NT2/D1 (cell line): ENCODE results near the gene RAP1A.

Source experiments
- DNase-seq: peaks from one replicate; pipeline ENCODE4 v3.0.0-alpha.2; 2011; ENCODE audit warnings: low read depth, low spot score
- H3K27me3 ChIP-seq: 2 replicates; pipeline ENCODE4 v1.6.0; 2011; ENCODE audit warnings: mild to moderate bottlenecking; ENCODE audit not compliant: insufficient read length, insufficient read depth
- H3K36me3 ChIP-seq: 2 replicates; pipeline ENCODE4 v1.6.1; 2011; ENCODE audit warnings: mild to moderate bottlenecking, low read length, mixed read lengths; ENCODE audit not compliant: insufficient read depth, insufficient read length
- H3K4me1 ChIP-seq: 2 replicates; pipeline ENCODE4 v1.5.1; 2011; ENCODE audit not compliant: insufficient read depth, insufficient read length
- H3K4me3 ChIP-seq: 2 replicates; pipeline ENCODE4 v1.5.1; 2011; ENCODE audit warnings: low read depth; ENCODE audit not compliant: insufficient read length
- H3K9ac ChIP-seq: 2 replicates; pipeline ENCODE4 v1.6.0; 2011; ENCODE audit warnings: low read depth; ENCODE audit not compliant: insufficient read length
- H3K9me3 ChIP-seq: 2 replicates; pipeline ENCODE4 v1.5.1; 2011; ENCODE audit warnings: mild to moderate bottlenecking, low read length; ENCODE audit not compliant: insufficient read depth
- SUZ12 ChIP-seq: IDR thresholded peaks from 2 replicates; pipeline ENCODE4 v1.6.1; 2011; ENCODE audit not compliant: insufficient read length, insufficient read depth; ENCODE audit errors: extremely low read depth
- YY1 ChIP-seq: IDR thresholded peaks from 2 replicates; pipeline ENCODE4 v1.6.1; 2011; ENCODE audit not compliant: insufficient read length, insufficient read depth
- ZNF274 ChIP-seq: IDR thresholded peaks from 2 replicates; pipeline ENCODE4 v1.6.1; 2011; ENCODE audit warnings: mild to moderate bottlenecking, low read depth, low read length

Gene RAP1A

GRCh38 chr1:111633736-111634247 lies 14.2 kb downstream of the RAP1A start:
- Histone ChIP-seq H3K27me3 (no peaks in the 10 kb centered on the region), H3K9me3 (no peaks in the 10 kb centered on the region), H3K4me3 (no peak overlapping the region), H3K9ac (no peak overlapping the region), H3K36me3 (no peaks in the 10 kb centered on the region), H3K4me1 (no peaks in the 10 kb centered on the region)
- TF ChIP-seq ZNF274 (no peak), YY1 (no peak), SUZ12 (no peak)
- DNase-seq = no peak

DNA sequence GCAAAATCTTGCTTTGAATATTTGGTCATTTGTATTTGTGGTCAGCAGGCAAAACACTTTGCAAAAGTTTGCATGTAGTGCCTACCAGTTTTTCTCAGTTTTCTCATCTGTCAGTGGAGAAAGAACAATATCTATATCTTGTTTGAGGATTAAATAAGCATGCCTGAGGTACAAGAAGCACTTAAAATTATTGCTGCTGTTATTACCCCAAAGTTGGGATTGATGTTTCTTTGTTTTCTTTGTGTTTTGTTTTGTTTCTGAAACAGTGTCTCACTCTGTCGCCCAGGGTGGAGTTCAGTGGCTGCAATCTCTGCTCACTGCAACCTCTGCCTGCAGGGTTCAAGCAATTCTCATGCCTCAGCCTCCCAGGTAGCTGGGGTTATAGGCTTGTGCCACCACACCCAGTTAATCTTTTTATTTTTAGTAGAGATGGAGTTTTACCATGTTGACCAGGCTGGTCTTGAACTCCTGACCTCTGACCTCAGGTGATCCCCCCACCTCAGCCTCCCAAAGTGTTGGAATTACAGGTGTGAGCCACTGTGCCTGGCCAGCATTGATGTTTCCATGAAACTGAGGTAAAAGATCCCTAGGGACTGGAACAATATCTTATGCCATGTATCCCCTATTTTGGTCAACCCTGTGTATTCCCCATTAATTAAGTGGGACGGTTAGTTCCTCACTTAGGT lies 15.9 kb downstream of the RAP1A start:
- no peaks in the 10 kb centered on the region for H3K4me1 ChIP-seq
- DNase-seq = no peak

DNA sequence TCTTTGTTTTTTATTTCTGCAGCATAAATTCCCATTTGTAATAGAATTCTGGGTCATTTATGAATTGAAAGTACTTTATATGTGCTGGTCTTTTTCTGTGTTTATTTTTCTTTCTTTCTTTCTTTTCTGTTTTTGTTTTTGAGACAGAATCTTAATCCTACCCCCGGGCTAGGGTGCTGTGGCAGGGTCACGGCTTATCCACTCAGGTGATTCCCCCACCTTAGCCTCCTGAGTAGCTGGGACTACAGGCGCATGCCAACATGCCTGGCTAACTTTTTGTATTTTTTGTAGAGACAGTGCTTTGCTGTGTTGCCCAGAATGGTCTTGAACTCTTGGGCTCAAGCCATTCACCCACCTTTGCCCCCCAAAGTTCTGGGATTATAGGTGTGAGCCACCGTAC lies 18.7 kb downstream of the RAP1A start:
- no peaks in the 10 kb centered on the region for H3K27me3 ChIP-seq
- no peaks in the 10 kb centered on the region for H3K9me3 ChIP-seq
- H3K4me1 ChIP-seq = no peaks in the 10 kb centered on the region
- TF ChIP-seq SUZ12 (no peak), ZNF274 (no peak), YY1 (no peak)
- H3K9ac ChIP-seq = no peak overlapping the region
- no peak overlapping the region for H3K4me3 ChIP-seq
- H3K36me3 ChIP-seq = no peaks in the 10 kb centered on the region
- no peak for DNase-seq

More for the DNA sequence above, 15.9 kb downstream of the RAP1A start:
- H3K4me3 ChIP-seq = no peak overlapping the region
- no peak for TF ChIP-seq YY1
- TF ChIP-seq ZNF274 = no peak
- no peak for TF ChIP-seq SUZ12
- H3K36me3 ChIP-seq = no peaks in the 10 kb centered on the region
- H3K9ac ChIP-seq = no peak overlapping the region
- no peaks in the 10 kb centered on the region for H3K27me3 ChIP-seq
- no peaks in the 10 kb centered on the region for H3K9me3 ChIP-seq

- Histone ChIP-seq H3K9ac (no peak overlapping the region), H3K4me1 (no peaks in the 10 kb centered on the region), H3K4me3 (no peak overlapping the region), H3K9me3 (no peaks in the 10 kb centered on the region), H3K27me3 (no peaks in the 10 kb centered on the region), H3K36me3 (peaks cover 4% of the 10 kb centered on the region)
- TF ChIP-seq YY1 = no peak
- TF ChIP-seq ZNF274 = no peak
- TF ChIP-seq SUZ12 = no peak
- DNase-seq = no peak
Measured at GRCh38 chr1:111639602-111640198, 20.1 kb downstream of the RAP1A start.

GRCh38 chr1:111643097-111643496 lies 23.5 kb downstream of the RAP1A start:
- H3K9ac ChIP-seq = no peak overlapping the region
- no peaks in the 10 kb centered on the region for H3K9me3 ChIP-seq
- H3K36me3 ChIP-seq = peaks cover 5% of the 10 kb centered on the region
- TF ChIP-seq YY1 (no peak), ZNF274 (no peak), SUZ12 (no peak)
- H3K27me3 ChIP-seq = no peaks in the 10 kb centered on the region
- no peak for DNase-seq
- no peak overlapping the region for H3K4me3 ChIP-seq
- no peaks in the 10 kb centered on the region for H3K4me1 ChIP-seq

GRCh38 chr1:111643696-111644095 lies 24.1 kb downstream of the RAP1A start:
- H3K27me3 ChIP-seq = no peaks in the 10 kb centered on the region
- TF ChIP-seq SUZ12 (no peak), ZNF274 (no peak), YY1 (no peak)
- no peaks in the 10 kb centered on the region for H3K4me1 ChIP-seq
- DNase-seq = no peak
- no peaks in the 10 kb centered on the region for H3K9me3 ChIP-seq
- peaks cover 11% of the 10 kb centered on the region for H3K36me3 ChIP-seq
- no peak overlapping the region for H3K9ac ChIP-seq
- no peak overlapping the region for H3K4me3 ChIP-seq

GRCh38 chr1:111644506-111644905 lies 24.9 kb downstream of the RAP1A start:
- H3K9ac ChIP-seq = no peak overlapping the region
- H3K27me3 ChIP-seq = no peaks in the 10 kb centered on the region
- peaks cover 13% of the 10 kb centered on the region for H3K36me3 ChIP-seq
- H3K4me3 ChIP-seq = no peak overlapping the region
- H3K9me3 ChIP-seq = no peaks in the 10 kb centered on the region
- no peak for TF ChIP-seq YY1
- TF ChIP-seq ZNF274 = no peak
- TF ChIP-seq SUZ12 = no peak
- DNase-seq = no peak
- H3K4me1 ChIP-seq = no peaks in the 10 kb centered on the region
